CD14-positive monocyte (primary cell): ENCODE data around the gene XPO6. TPM values are rescaled to one million over a fixed set of nuclear protein-coding genes. Genes with fewer than 3 reads are reported as not detected.

ENCODE experiments used
- DNase-seq, 3 donors: peaks; one replicate each; pipeline ENCODE4 v3.0.0-alpha.2; 2011 to 2022
- H2AFZ ChIP-seq: 2 replicates; pipeline ENCODE4 v1.6.0; 2012; ENCODE audit warnings: mild to moderate bottlenecking, low read depth, low read length, inconsistent platforms; ENCODE audit not compliant: insufficient read depth, poor library complexity, severe bottlenecking
- H3K27ac ChIP-seq, 2 donors: 1 replicate in 1 of 2; 2 replicates in 1 of 2; pipeline ENCODE4 v1.5.1; 2012 to 2013; ENCODE audit warnings: low read length in 2 of 2, control low read depth in 1 of 2, inconsistent platforms in 1 of 2, low read depth in 1 of 2, mild to moderate bottlenecking in 1 of 2
- H3K27me3 ChIP-seq, 2 donors: one replicate each; pipeline versions ENCODE4 v1.6.0 to v1.6.1; 2011 to 2013; ENCODE audit warnings: low read length in 2 of 2; ENCODE audit not compliant: control insufficient read depth in 2 of 2, insufficient read depth in 2 of 2
- H3K36me3 ChIP-seq, 2 donors: replicated peaks in 1 of 2; 1 replicate in 1 of 2; 2 replicates in 1 of 2; pipeline versions ENCODE4 v1.5.1 to v1.6.1; 2012 to 2013; ENCODE audit warnings: low read length in 2 of 2, control low read depth in 1 of 2, inconsistent platforms in 1 of 2, mild to moderate bottlenecking in 1 of 2; ENCODE audit not compliant: insufficient read depth in 2 of 2, control insufficient read depth in 1 of 2
- H3K4me1 ChIP-seq, 2 donors: 1 replicate in 1 of 2; 2 replicates in 1 of 2; pipeline versions ENCODE4 v1.5.1 to v1.6.1; 2012 to 2013; ENCODE audit warnings: low read length in 2 of 2, control low read depth in 1 of 2, inconsistent platforms in 1 of 2, mild to moderate bottlenecking in 1 of 2, moderate library complexity in 1 of 2; ENCODE audit not compliant: insufficient read depth in 2 of 2, control insufficient read depth in 1 of 2
- H3K4me2 ChIP-seq: replicated peaks from 2 replicates; pipeline ENCODE3; 2012; ENCODE audit warnings: low read length, moderate library complexity, mild to moderate bottlenecking; ENCODE audit not compliant: poor library complexity, severe bottlenecking; ENCODE audit errors: extremely low read depth
- H3K4me3 ChIP-seq, 3 experiments: fragments of 200-600 bp in 1 of 3; sonication (generic) in 1 of 3; replicated peaks in 1 of 3; 1 replicate in 2 of 3; 2 replicates in 1 of 3; pipeline ENCODE4 v1.5.1; 2011 to 2013; ENCODE audit warnings: low read length in 3 of 3, mild to moderate bottlenecking in 3 of 3, control low read depth in 2 of 3, low read depth in 2 of 3, inconsistent platforms in 1 of 3, moderate library complexity in 1 of 3
- H3K79me2 ChIP-seq: 2 replicates; pipeline ENCODE4 v1.6.0; 2012; ENCODE audit warnings: mild to moderate bottlenecking, control low read depth, inconsistent platforms, low read length, moderate library complexity; ENCODE audit not compliant: insufficient read depth
- H3K9ac ChIP-seq: 2 replicates; pipeline ENCODE4 v1.6.0; 2017; ENCODE audit warnings: low read length, mild to moderate bottlenecking; ENCODE audit not compliant: insufficient read depth, poor library complexity, severe bottlenecking
- H3K9me3 ChIP-seq, 2 donors: replicated peaks in 1 of 2; 1 replicate in 1 of 2; 2 replicates in 1 of 2; pipeline versions ENCODE4 v1.5.1 to v1.6.1; 2012 to 2013; ENCODE audit warnings: low read length in 2 of 2, control low read depth in 1 of 2; ENCODE audit not compliant: control insufficient read depth in 1 of 2, insufficient read depth in 1 of 2
- H4K20me1 ChIP-seq: 2 replicates; pipeline ENCODE4 v1.6.0; 2012; ENCODE audit warnings: mild to moderate bottlenecking, low read length, control low read depth, moderate library complexity; ENCODE audit not compliant: insufficient read depth
- H3K27ac Mint-ChIP-seq, 7 donors: one replicate each; pipeline ENCODE4 v1.8.0; 2020; ENCODE audit warnings: mild to moderate bottlenecking in 7 of 7, mixed read lengths in 7 of 7, moderate library complexity in 6 of 7, inconsistent platforms in 2 of 7
- H3K27me3 Mint-ChIP-seq, 3 donors: one replicate each; pipeline ENCODE4 v1.8.0; 2021 to 2022; ENCODE audit warnings: low read depth in 3 of 3, mild to moderate bottlenecking in 3 of 3, mixed read lengths in 3 of 3, moderate library complexity in 3 of 3, inconsistent platforms in 1 of 3
- H3K36me3 Mint-ChIP-seq, 2 donors: one replicate each; pipeline ENCODE4 v1.8.0; 2020; ENCODE audit warnings: mixed read lengths in 2 of 2, inconsistent platforms in 1 of 2, mild to moderate bottlenecking in 1 of 2
- H3K4me1 Mint-ChIP-seq: one replicate; pipeline ENCODE4 v1.8.0; 2020; ENCODE audit warnings: mild to moderate bottlenecking, mixed read lengths
- H3K4me3 Mint-ChIP-seq, 2 donors: one replicate each; pipeline ENCODE4 v1.8.0; 2020; ENCODE audit warnings: mild to moderate bottlenecking in 2 of 2, mixed read lengths in 2 of 2, moderate library complexity in 1 of 2
- H3K9me3 Mint-ChIP-seq, 7 donors: one replicate each; pipeline ENCODE4 v1.8.0; 2020 to 2022; ENCODE audit warnings: mixed read lengths in 7 of 7, mild to moderate bottlenecking in 6 of 7, moderate library complexity in 6 of 7, inconsistent platforms in 2 of 7
- CTCF ChIP-seq: fragments of 200-600 bp; IDR thresholded peaks from one replicate; pipeline ENCODE4 v1.8.0; 2022; ENCODE audit warnings: antibody characterized with exemption, mild to moderate bottlenecking
- WGBS: methylation state at CpG from one replicate; pipeline ENCODE4 v1.1.5; 2013; ENCODE audit warnings: missing lambda C conversion rate; ENCODE audit not compliant: insufficient coverage; 5-methylcytosine and 5-hydroxymethylcytosine counted together
- intact Hi-C, 2 donors: fragments of 100-400 bp; cut with micrococcal nuclease; formaldehyde crosslinking; loops; one replicate each; pipeline versions ENCODE4 v1.15.0 to v1.15.1; 2023
- polyA plus RNA-seq, 3 donors: library from polyadenylated mRNA; depleted of rRNA in 1 of 3; unstranded in 2 of 3; stranded (reverse) in 1 of 3; fragments of 300-500 nt in 2 of 3; fragments of >200 nt in 1 of 3; fragmentation: Illumina TruSeq in 2 of 3; gene quantifications; 1 replicate in 2 of 3; 2 replicates in 1 of 3; pipeline ENCODE4 v1.2.3, GENCODE V29; 2012 to 2021

Gene XPO6
- polyA plus RNA-seq, 3 donors, result 35.7 to 166 (median 38.3) TPM

- no peaks in the 10 kb centered on the region for H3K27me3 ChIP-seq
- Mint-ChIP-seq H3K9me3 (no peaks in the 10 kb centered on the region), H3K27ac (peak overlapping the region in 4 of 7 donors; percentile 63 to 89 (median 76)), H3K4me3 (no peak overlapping the region), H3K36me3 (peaks cover 24 to 26% of the 10 kb centered on the region in 2 donors), H3K27me3 (peaks cover 0 to 1% (median 0%) of the 10 kb centered on the region in 3 donors), H3K4me1 (peaks cover 19% of the 10 kb centered on the region)
- no peak overlapping the region for H3K4me3 ChIP-seq
- TF ChIP-seq CTCF, result peak; percentile 26
- intact Hi-C loops, result no loop called here
- 77% methylated on average over 5 of the region's 6 CpGs for WGBS
- H3K4me1 ChIP-seq, result peaks cover 0 to 5% of the 10 kb centered on the region in 2 donors
- H3K27ac ChIP-seq, result peak overlapping the region in 1 of 2 donors; percentile 74
- peaks cover 95% of the 10 kb centered on the region for H4K20me1 ChIP-seq
- peaks cover 42 to 78% of the 10 kb centered on the region in 2 donors for H3K36me3 ChIP-seq
- peak; percentile 53 to 76 (median 54) for DNase-seq
- no peak overlapping the region for H2AFZ ChIP-seq
- no peaks in the 10 kb centered on the region for H3K9me3 ChIP-seq
- H3K79me2 ChIP-seq, result peaks cover 98% of the 10 kb centered on the region
- H3K9ac ChIP-seq, result no peak overlapping the region
- H3K4me2 ChIP-seq, result no peak overlapping the region
Measured at GRCh38 chr16:28202147-28202746, 9.5 kb downstream of the XPO6 start.

- intact Hi-C loops, result no loop called here
- DNase-seq, result no peak
- peaks cover 99% of the 10 kb centered on the region for H3K79me2 ChIP-seq
- Mint-ChIP-seq H3K4me1 (peaks cover 24% of the 10 kb centered on the region), H3K4me3 (no peak overlapping the region), H3K27ac (peak overlapping the region in 4 of 7 donors; percentile 68 to 93 (median 74)), H3K36me3 (peaks cover 25 to 34% of the 10 kb centered on the region in 2 donors), H3K27me3 (peaks cover 0 to 1% (median 0%) of the 10 kb centered on the region in 3 donors), H3K9me3 (no peaks in the 10 kb centered on the region)
- 54% methylated on average over 4 of the region's 5 CpGs for WGBS
- peaks cover 95% of the 10 kb centered on the region for H4K20me1 ChIP-seq
- H3K27ac ChIP-seq, result peak overlapping the region in 1 of 2 donors; percentile 15
- no peak overlapping the region for H2AFZ ChIP-seq
- H3K4me3 ChIP-seq, result no peak overlapping the region
- no peak overlapping the region for H3K9ac ChIP-seq
- H3K4me2 ChIP-seq, result no peak overlapping the region
- H3K4me1 ChIP-seq, result peaks cover 0 to 5% of the 10 kb centered on the region in 2 donors
- no peak for TF ChIP-seq CTCF
- no peaks in the 10 kb centered on the region for H3K9me3 ChIP-seq
- no peaks in the 10 kb centered on the region for H3K27me3 ChIP-seq
- H3K36me3 ChIP-seq, result peaks cover 39 to 74% of the 10 kb centered on the region in 2 donors
Measured at GRCh38 chr16:28200661-28201060, 11.1 kb downstream of the XPO6 start.
